Endothelial cell of umbilical vein (primary cell): ENCODE measurements around the gene LDLRAD3. TPM values are rescaled to one million over a fixed set of nuclear protein-coding genes. Genes with fewer than 3 reads are reported as not detected.

Experiments used
- BruUV-seq: library from RNA; stranded (reverse); fragments of 400-500 nt; replicated peaks from 2 replicates; lab custom pipeline; 2021; lab: Mats Ljungman, UMichigan
- CTCF ChIA-PET: fragments of 300-600, 350-600 bp; sonication (Branson Sonifier 250); formaldehyde crosslinking; loops from one replicate; lab custom pipeline; 2021; ENCODE audit warnings: antibody characterized with exemption, inconsistent platforms; lab: Charles Lee
- POLR2A ChIA-PET: fragments of 300-600, 350-600 bp; sonication (Branson Sonifier 250); formaldehyde crosslinking; loops from one replicate; lab custom pipeline; 2021; ENCODE audit warnings: antibody characterized with exemption, inconsistent platforms; lab: Charles Lee
- DNase-seq: peaks from one replicate; pipeline ENCODE4 v3.0.0-alpha.2; 2011; ENCODE audit warnings: low read depth, low spot score
- FAIRE-seq: peaks from 2 replicates; lab custom pipeline; 2011; peaks lifted over from hg19 to GRCh38; lab: Jason Lieb, UNC
- H2AFZ ChIP-seq: 2 replicates; pipeline ENCODE4 v1.6.0; 2012; ENCODE audit warnings: low read depth, low read length, control low read depth, inconsistent platforms
- H3K27ac ChIP-seq: 2 replicates; pipeline ENCODE4 v1.5.1; 2011; ENCODE audit warnings: low read depth, mild to moderate bottlenecking, control low read depth, low read length, moderate library complexity; ENCODE audit not compliant: insufficient read depth
- H3K27me3 ChIP-seq, 2 experiments: 2 replicates each; pipeline versions ENCODE4 v1.6.0 to v1.6.1; 2011; ENCODE audit warnings: low read length in 2 of 2, mixed read lengths in 1 of 2; ENCODE audit not compliant: control insufficient read depth in 2 of 2, insufficient read depth in 2 of 2
- H3K36me3 ChIP-seq, 2 experiments: 2 replicates in 1 of 2; 3 replicates in 1 of 2; pipeline ENCODE4 v1.5.1; 2011; ENCODE audit warnings: low read length in 2 of 2, mild to moderate bottlenecking in 1 of 2, moderate library complexity in 1 of 2; ENCODE audit not compliant: control insufficient read depth in 2 of 2, insufficient read depth in 2 of 2; ENCODE audit errors: extremely low read depth in 1 of 2
- H3K4me1 ChIP-seq: 3 replicates; pipeline ENCODE4 v1.5.1; 2011; ENCODE audit warnings: mild to moderate bottlenecking, low read length; ENCODE audit not compliant: control insufficient read depth, insufficient read depth; ENCODE audit errors: extremely low read depth
- H3K4me2 ChIP-seq: 2 replicates; pipeline ENCODE4 v1.6.1; 2011; ENCODE audit warnings: low read length, control low read depth, mixed read lengths; ENCODE audit not compliant: insufficient read depth
- H3K4me3 ChIP-seq, 3 experiments: fragments of 200-600 bp in 1 of 3; sonication (generic), shearing (Covaris generic) in 1 of 3; replicated peaks in 1 of 3; 2 replicates each; pipeline ENCODE4 v1.5.1; 2011 to 2016; ENCODE audit warnings: control low read depth in 3 of 3, low read length in 3 of 3, mild to moderate bottlenecking in 2 of 3, inconsistent platforms in 1 of 3, low read depth in 1 of 3, moderate library complexity in 1 of 3; ENCODE audit not compliant: insufficient read depth in 1 of 3
- H3K79me2 ChIP-seq: 2 replicates; pipeline ENCODE4 v1.6.0; 2012; ENCODE audit warnings: low read length, inconsistent platforms; ENCODE audit not compliant: control insufficient read depth, insufficient read depth
- H3K9ac ChIP-seq: replicated peaks from 2 replicates; pipeline ENCODE3; 2011; ENCODE audit warnings: low read length, control low read depth; ENCODE audit not compliant: insufficient read depth; ENCODE audit errors: extremely low read depth
- H3K9me1 ChIP-seq: replicated peaks from 3 replicates; pipeline ENCODE4 v1.6.0; 2011; ENCODE audit warnings: mild to moderate bottlenecking, low read length; ENCODE audit not compliant: control insufficient read depth, insufficient read depth; ENCODE audit errors: extremely low read depth
- H3K9me3 ChIP-seq: replicated peaks from 2 replicates; pipeline ENCODE4 v1.5.1; 2012; ENCODE audit warnings: low read length, inconsistent platforms; ENCODE audit not compliant: control insufficient read depth, insufficient read depth
- H4K20me1 ChIP-seq: replicated peaks from 2 replicates; pipeline ENCODE3; 2011; ENCODE audit warnings: mild to moderate bottlenecking, low read length; ENCODE audit not compliant: control insufficient read depth, insufficient read depth; ENCODE audit errors: extremely low read depth
- CTCF ChIP-seq, 2 donors: IDR thresholded peaks; 1 replicate in 1 of 2; 2 replicates in 1 of 2; pipeline ENCODE4 v1.5.1; 2011; ENCODE audit warnings: low read length in 2 of 2, mild to moderate bottlenecking in 2 of 2, moderate library complexity in 2 of 2, control low read depth in 1 of 2, inconsistent platforms in 1 of 2, low read depth in 1 of 2; ENCODE audit not compliant: insufficient read depth in 1 of 2; ENCODE audit errors: extremely low read depth in 1 of 2
- EZH2 ChIP-seq: IDR thresholded peaks from 2 replicates; pipeline ENCODE4 v1.6.1; 2012; ENCODE audit warnings: borderline replicate concordance, low read depth, mild to moderate bottlenecking, moderate library complexity, low read length, inconsistent platforms; ENCODE audit not compliant: severe bottlenecking
- FOS ChIP-seq: IDR thresholded peaks from 2 replicates; pipeline ENCODE4 v1.6.1; 2011; ENCODE audit warnings: mild to moderate bottlenecking, low read length, moderate library complexity, borderline replicate concordance; ENCODE audit not compliant: insufficient read depth
- GATA2 ChIP-seq: IDR thresholded peaks from 2 replicates; pipeline ENCODE4 v1.7.0; 2011; ENCODE audit warnings: low read depth, mild to moderate bottlenecking, moderate library complexity, mixed read lengths, low read length; ENCODE audit not compliant: insufficient read length, insufficient read depth
- JUN ChIP-seq: IDR thresholded peaks from 2 replicates; pipeline ENCODE4 v1.6.1; 2011; ENCODE audit warnings: borderline replicate concordance, low read depth; ENCODE audit not compliant: insufficient read length, insufficient read depth
- MAX ChIP-seq: IDR thresholded peaks from 2 replicates; pipeline ENCODE4 v1.6.1; 2011; ENCODE audit not compliant: insufficient read depth, insufficient read length
- MYC ChIP-seq: IDR thresholded peaks from one replicate; pipeline ENCODE4 v1.6.1; 2011; ENCODE audit warnings: mild to moderate bottlenecking, low read depth, low read length
- POLR2A ChIP-seq: IDR thresholded peaks from 2 replicates; pipeline ENCODE4 v1.6.1; 2012; ENCODE audit warnings: low read depth, mild to moderate bottlenecking, control low read depth, low read length
- POLR2AphosphoS5 ChIP-seq: IDR thresholded peaks from 2 replicates; pipeline ENCODE4 v1.6.1; 2012; ENCODE audit warnings: low read depth, mild to moderate bottlenecking, control low read depth, low read length, moderate library complexity; ENCODE audit not compliant: insufficient read depth
- dilution Hi-C: fragments of 300-500 bp; cut with MboI; formaldehyde crosslinking; loops from one replicate; pipeline ENCODE4 v1.15.0; 2019; ENCODE audit warnings: low sequenced_read_pairs; ENCODE audit not compliant: extremely low pct_ligation_motif_present
- intact Hi-C: fragments of 100-400 bp; cut with micrococcal nuclease; formaldehyde crosslinking; loops from one replicate; pipeline ENCODE4 v1.10.0; 2022
- polyA plus RNA-seq, 4 experiments: library from polyadenylated mRNA; depleted of rRNA in 3 of 4; stranded (reverse) in 3 of 4; unstranded in 1 of 4; fragments of >200 nt; gene quantifications; 2 replicates each; pipeline versions ENCODE4 v1.2.1 to v1.2.3, GENCODE V29; 2011 to 2012; ENCODE audit warnings: missing spikeins in 1 of 4
- total RNA-seq: library from RNA; stranded (reverse); gene quantifications from 2 replicates; pipeline ENCODE4 v1.2.3, GENCODE V29; 2021

LDLRAD3 gene
- total and polyA plus RNA-seq, 2 donors (not counting 3 experiments of a cell fraction or from before 2014, with no cell fraction given): 17.9 to 25.1 TPM

- Histone ChIP-seq H3K27me3 (no peaks in the 10 kb centered on the region), H3K4me1 (no peaks in the 10 kb centered on the region), H3K4me3 (no peak overlapping the region), H3K4me2 (no peak overlapping the region), H3K36me3 (no peaks in the 10 kb centered on the region), H3K9me3 (no peaks in the 10 kb centered on the region), H2AFZ (no peak overlapping the region), H3K9ac (no peak overlapping the region), H4K20me1 (no peaks in the 10 kb centered on the region), H3K27ac (no peak overlapping the region), H3K79me2 (no peaks in the 10 kb centered on the region), H3K9me1 (no peaks in the 10 kb centered on the region)
- CTCF ChIA-PET: interaction anchor here (0.7 to 3.8 kb wide), 2 partner anchors 11 to 99 kb away, joined by 3 to 13 read pairs; no protein-coding TSS in a partner anchor
- BruUV-seq: no TSS peak
- dilution Hi-C loops: no loop called here
- intact Hi-C loops: no loop called here
- TF ChIP-seq POLR2A (no peak), EZH2 (no peak), GATA2 (no peak), FOS (no peak), CTCF (IDR thresholded peaks at IDR 0.05; ENCODE audit: extremely low read depth in 1 of 2, insufficient read depth in 1 of 2, low read depth in 1 of 2, low read length in 2 of 2) (no peak), MYC (no peak), MAX (no peak), POLR2AphosphoS5 (no peak), JUN (no peak)
- POLR2A ChIA-PET: no interaction called here
- DNase-seq (no peak), FAIRE-seq (no peak)
Measured at GRCh38 chr11:36142439-36142838, 198.6 kb downstream of the LDLRAD3 start.
